Omental fat pad (tissue), 4 donors: ENCODE measurements around the gene TECPR2. TPM values are rescaled to one million over a fixed set of nuclear protein-coding genes. Genes with fewer than 3 reads are reported as not detected.
A peak's percentile ranks its signal among the peaks of the same experiment; 100 is the strongest.
"Not testable (repeated sequence)": the region's sequence is repeated elsewhere in the genome, so short reads cannot be mapped to it uniquely, and the experiment has no call there.

Experiments
- ATAC-seq: fragments of 150-250 bp; one replicate; pipeline ENCODE4 v1.9.1; 2016; ENCODE audit warnings: mild to moderate bottlenecking, moderate library complexity; ENCODE audit not compliant: low FRiP score
- DNase-seq: peaks from one replicate; pipeline ENCODE4 v3.0.0-alpha.2; 2019; ENCODE audit warnings: low spot score
- CTCF ChIP-seq, 3 donors: fragments of 450-650 bp; IDR thresholded peaks; one replicate each; pipeline ENCODE4 v1.5.1; 2016 to 2017; ENCODE audit warnings: antibody characterized with exemption in 3 of 3, mild to moderate bottlenecking in 3 of 3, moderate library complexity in 2 of 3
- total RNA-seq, 4 donors: library from RNA; depleted of rRNA; stranded (reverse); fragments of >200 nt; gene quantifications; one replicate each; pipeline ENCODE4 v1.1.0, GENCODE V29; 2016

Gene TECPR2
- total RNA-seq, 4 donors from 2014 or later: 12.7 to 46.0 (median 17.9) TPM

- DNase-seq (no peak), ATAC-seq (no peak)
- no peak for TF ChIP-seq CTCF (IDR thresholded peaks at IDR 0.05)
Measured at GRCh38 chr14:102321456-102322422, 41.0 kb upstream of the TECPR2 start.

GRCh38 chr14:102323102-102323501, 39.6 kb upstream of the TECPR2 start:
- ATAC-seq (peak; percentile 36), DNase-seq (peak; percentile 47)
- no peak for TF ChIP-seq CTCF (IDR thresholded peaks at IDR 0.05)

GRCh38 chr14:102325791-102326345, 36.9 kb upstream of the TECPR2 start:
- TF ChIP-seq CTCF (IDR thresholded peaks at IDR 0.05): no peak
- DNase-seq: no peak
- no peak for ATAC-seq

- ATAC-seq (no peak), DNase-seq (no peak)
- no peak for TF ChIP-seq CTCF (IDR thresholded peaks at IDR 0.05)
Measured at GRCh38 chr14:102326583-102326982, 36.2 kb upstream of the TECPR2 start.

GRCh38 chr14:102329381-102329780, 33.4 kb upstream of the TECPR2 start:
- not testable (repeated sequence) for ATAC-seq, DNase-seq

GRCh38 chr14:102330806-102331205, 31.9 kb upstream of the TECPR2 start:
- DNase-seq: no peak
- no peak for TF ChIP-seq CTCF (IDR thresholded peaks at IDR 0.05)
- ATAC-seq: no peak

GRCh38 chr14:102333390-102333789, 29.4 kb upstream of the TECPR2 start:
- TF ChIP-seq CTCF (IDR thresholded peaks at IDR 0.05): no peak
- no peak for ATAC-seq
- no peak for DNase-seq
